Heart right ventricle (tissue), 16 donors: ENCODE measurements around the gene PDIA6. TPM values are rescaled to one million over a fixed set of nuclear protein-coding genes. Genes with fewer than 3 reads are reported as not detected.
"Not testable (repeated sequence)": the region's sequence is repeated elsewhere in the genome, so short reads cannot be mapped to it uniquely, and the experiment has no call there.

Experiments
- ATAC-seq, 8 donors: fragments of 200-7000 bp; cut with Tn5 transposase; one replicate each; pipeline ENCODE4 v1.9.1; 2020; ENCODE audit warnings: mild to moderate bottlenecking in 8 of 8, moderate library complexity in 8 of 8, moderate number of reproducible peaks in 1 of 8
- DNase-seq, 2 donors: peaks; one replicate each; pipeline ENCODE4 v3.0.0-alpha.2; 2020
- H3K27ac ChIP-seq, 10 donors: fragments of 200-600 bp; sonication (generic) in 2 of 10; one replicate each; pipeline versions ENCODE4 v1.5.0 to v1.8.0; 2020 to 2022; ENCODE audit warnings: mild to moderate bottlenecking in 3 of 10
- H3K27me3 ChIP-seq, 7 donors: fragments of 200-600 bp; one replicate each; pipeline ENCODE4 v1.8.0; 2021 to 2022; ENCODE audit warnings: mild to moderate bottlenecking in 2 of 7
- H3K36me3 ChIP-seq, 9 donors: fragments of 200-600 bp; sonication (generic) in 1 of 9; one replicate each; pipeline versions ENCODE4 v1.5.0 to v1.8.0; 2020 to 2022; ENCODE audit warnings: mild to moderate bottlenecking in 2 of 9
- H3K4me1 ChIP-seq, 9 donors: fragments of 200-600 bp; sonication (generic) in 1 of 9; one replicate each; pipeline versions ENCODE4 v1.5.0 to v1.8.0; 2020 to 2022; ENCODE audit warnings: mild to moderate bottlenecking in 4 of 9
- H3K4me3 ChIP-seq, 10 donors: fragments of 200-600 bp; sonication (generic) in 2 of 10; one replicate each; pipeline versions ENCODE4 v1.5.0 to v1.8.0; 2020 to 2022; ENCODE audit warnings: mild to moderate bottlenecking in 7 of 10, moderate library complexity in 2 of 10
- H3K9me3 ChIP-seq, 11 donors: fragments of 200-600 bp in 10 of 11; sonication (generic) in 2 of 11; one replicate each; pipeline versions ENCODE4 v1.5.0 to v1.8.0; 2013 to 2022; ENCODE audit warnings: mild to moderate bottlenecking in 2 of 11, control low read depth in 1 of 11, moderate library complexity in 1 of 11
- WGBS, 2 donors: extraction: QIAGEN DNeasy Blood & Tissue Kit; methylation state at CpG; one replicate each; pipeline ENCODE4 v1.1.7; 2013; ENCODE audit warnings: inconsistent platforms in 1 of 2; 5-methylcytosine and 5-hydroxymethylcytosine counted together
- intact Hi-C, 10 donors: fragments of 100-400 bp; cut with DNase I; formaldehyde crosslinking; loops; one replicate each; pipeline versions ENCODE4 v1.11.1 to v1.14.2; 2022
- polyA plus RNA-seq, 2 donors: library from polyadenylated mRNA; stranded (reverse); fragments of 200-250 nt; gene quantifications; one replicate each; pipeline ENCODE4 v1.2.3, GENCODE V29; 2013
- total RNA-seq, 10 donors: library from RNA; stranded (reverse); fragmentation: NEBNext Ultra II Directional in 3 of 10; extraction: Animal tissue kit (Norgen Biotek cat#: 25700) in 3 of 10; gene quantifications; one replicate each; pipeline versions ENCODE4 v1.2.1 to v1.2.4, GENCODE V29; 2021 to 2023
- TF ChIP-seq, protein P1 (sequence below), 9 donors: fragments of 200-600 bp; sonication (generic) in 2 of 9; IDR thresholded peaks; one replicate each; pipeline versions ENCODE4 v1.5.0 to v1.8.0; 2021 to 2022; ENCODE audit warnings: antibody characterized with exemption in 9 of 9, mild to moderate bottlenecking in 5 of 9, moderate library complexity in 1 of 9
- donor health status: Arrhythmogenic right ventricular cardiomyopathy.
- donor health status: ischemic (EF 13 %, LVEDD 7.1; RV severe dilation, severe dysfunction).
- donor health status: healthy with polysubstance abuse.
- donor health status: DM: no; HTN: yes; CAD: no.
- donor health status: DM: no; HTN: no; CAD: no.
- donor health status: ischemic (EF 25% LVEDD 6.9; RV normal size, moderate dysfunction).
- donor health status: ischemic (EF 25% LVEDD 5.7; RV mildly dilated, moderate dysfunction).
- donor health status: healthy.
- donor health status: DM: yes; HTN: yes; CAD: no.
- donor health status: Ischemic cardiomyopathy.
- donor health status: ischemic (EF 35%, LVEDD 5.7; RV mildly dilated, moderate dysfunction).
- donor health status: nonischemic (EF 11% LVEDD 7.7; RV severe dilation, severe dysfunction).
- donor health status: DM: yes; HTN: yes; CAD: no.
- donor health status: PGD.
- donor health status: ischemic (EF 29% LVEDD 5.4; RV normal size, mild dysfunction).
- donor health status: nonischemic (EF 23%, LVEDD 6.1; RV moderate dilation, normal function).

PDIA6 gene
- total and polyA plus RNA-seq, 12 donors, result 24.7 to 317 (median 107) TPM

DNA sequence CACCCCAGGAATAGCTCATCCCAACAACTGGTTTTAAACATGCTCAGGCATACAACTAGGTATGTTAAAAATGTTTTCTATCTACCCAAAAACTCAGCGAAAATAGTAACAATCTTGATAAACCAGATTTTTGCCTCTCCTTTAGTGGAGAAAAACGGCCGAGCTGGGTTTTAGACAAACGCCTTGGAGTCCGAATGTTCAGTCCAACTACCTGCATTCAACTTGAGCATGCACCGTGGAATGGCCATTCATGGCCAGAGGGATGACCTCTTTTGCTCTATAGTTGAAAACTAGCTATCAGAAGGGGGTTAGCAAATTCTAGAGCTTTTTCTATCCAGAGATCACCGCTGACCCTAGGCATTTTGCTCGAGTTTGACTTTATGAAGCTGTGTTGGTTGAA lies 30.8 kb downstream of the PDIA6 start:
- peaks cover 0 to 97% (median 39%) of the 10 kb centered on the region in 9 donors for H3K36me3 ChIP-seq
- H3K27ac ChIP-seq, result no peak overlapping the region
- TF ChIP-seq, protein P1, sequence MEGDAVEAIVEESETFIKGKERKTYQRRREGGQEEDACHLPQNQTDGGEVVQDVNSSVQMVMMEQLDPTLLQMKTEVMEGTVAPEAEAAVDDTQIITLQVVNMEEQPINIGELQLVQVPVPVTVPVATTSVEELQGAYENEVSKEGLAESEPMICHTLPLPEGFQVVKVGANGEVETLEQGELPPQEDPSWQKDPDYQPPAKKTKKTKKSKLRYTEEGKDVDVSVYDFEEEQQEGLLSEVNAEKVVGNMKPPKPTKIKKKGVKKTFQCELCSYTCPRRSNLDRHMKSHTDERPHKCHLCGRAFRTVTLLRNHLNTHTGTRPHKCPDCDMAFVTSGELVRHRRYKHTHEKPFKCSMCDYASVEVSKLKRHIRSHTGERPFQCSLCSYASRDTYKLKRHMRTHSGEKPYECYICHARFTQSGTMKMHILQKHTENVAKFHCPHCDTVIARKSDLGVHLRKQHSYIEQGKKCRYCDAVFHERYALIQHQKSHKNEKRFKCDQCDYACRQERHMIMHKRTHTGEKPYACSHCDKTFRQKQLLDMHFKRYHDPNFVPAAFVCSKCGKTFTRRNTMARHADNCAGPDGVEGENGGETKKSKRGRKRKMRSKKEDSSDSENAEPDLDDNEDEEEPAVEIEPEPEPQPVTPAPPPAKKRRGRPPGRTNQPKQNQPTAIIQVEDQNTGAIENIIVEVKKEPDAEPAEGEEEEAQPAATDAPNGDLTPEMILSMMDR (IDR thresholded peaks at IDR 0.05), result no peak
- no peaks in the 10 kb centered on the region for H3K9me3 ChIP-seq
- H3K27me3 ChIP-seq, result no peaks in the 10 kb centered on the region
- H3K4me3 ChIP-seq, result no peak overlapping the region
- ATAC-seq (no peak), DNase-seq (no peak)
- WGBS, 2 donors, result 94 to 98% methylated on average over 8 of the region's 8 CpGs
- intact Hi-C loops, result no loop called here
- H3K4me1 ChIP-seq, result peaks cover 0 to 18% (median 4%) of the 10 kb centered on the region in 9 donors

DNA sequence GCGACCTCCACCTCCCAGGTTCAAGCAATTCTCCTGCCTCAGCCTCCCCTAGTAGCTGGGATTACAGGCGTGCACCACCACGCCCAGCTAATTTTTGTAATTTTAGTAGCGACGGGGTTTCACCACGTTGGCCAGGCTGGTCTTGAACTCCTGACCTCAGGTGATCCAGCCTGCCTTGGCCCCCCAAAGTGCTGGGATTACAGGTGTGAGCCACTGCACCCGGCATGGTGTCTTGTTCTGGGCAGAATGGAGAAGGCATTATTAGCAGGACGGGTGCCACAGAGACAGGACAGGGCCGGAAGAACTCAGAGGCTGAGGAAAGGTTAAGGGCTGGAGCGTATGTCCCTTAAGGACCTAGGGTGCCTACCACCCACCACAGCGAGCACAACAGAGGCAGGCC lies 31.8 kb downstream of the PDIA6 start:
- intact Hi-C loops, H3K9me3 ChIP-seq, DNase-seq, H3K27ac ChIP-seq, H3K4me3 ChIP-seq, ATAC-seq, H3K27me3 ChIP-seq: not testable (repeated sequence)
- WGBS, 2 donors, result 93 to 98% methylated on average over 11 of the region's 11 CpGs
- Histone ChIP-seq H3K36me3 (peaks cover 0 to 88% (median 32%) of the 10 kb centered on the region in 9 donors), H3K4me1 (peaks cover 0 to 18% (median 4%) of the 10 kb centered on the region in 9 donors)

DNA sequence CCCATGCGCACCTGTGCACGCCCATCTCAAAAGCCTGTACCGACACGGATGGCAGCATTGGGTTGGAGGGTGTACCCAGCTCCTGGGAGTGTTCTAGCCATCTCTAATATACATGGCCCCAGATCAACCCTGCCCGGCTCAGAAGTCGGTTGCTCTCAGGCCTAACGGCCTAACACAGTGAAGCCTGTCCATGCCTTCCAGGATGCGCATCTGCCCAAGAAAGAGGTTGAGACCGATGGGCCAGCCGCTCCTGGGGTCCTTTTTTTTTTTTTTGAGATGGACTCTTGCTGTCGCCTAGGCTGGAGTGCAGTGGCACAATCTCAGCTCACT lies 32.1 kb downstream of the PDIA6 start:
- Histone ChIP-seq H3K4me3 (no peak overlapping the region), H3K27ac (no peak overlapping the region), H3K27me3 (no peaks in the 10 kb centered on the region), H3K4me1 (peaks cover 0 to 16% (median 3%) of the 10 kb centered on the region in 9 donors), H3K36me3 (peaks cover 0 to 84% (median 30%) of the 10 kb centered on the region in 9 donors), H3K9me3 (no peaks in the 10 kb centered on the region)
- WGBS, 2 donors, result 96 to 97% methylated on average over 11 of the region's 11 CpGs
- ATAC-seq (no peak), DNase-seq (no peak)
- TF ChIP-seq, protein P1 (IDR thresholded peaks at IDR 0.05), result no peak
- intact Hi-C loops, result no loop called here

DNA sequence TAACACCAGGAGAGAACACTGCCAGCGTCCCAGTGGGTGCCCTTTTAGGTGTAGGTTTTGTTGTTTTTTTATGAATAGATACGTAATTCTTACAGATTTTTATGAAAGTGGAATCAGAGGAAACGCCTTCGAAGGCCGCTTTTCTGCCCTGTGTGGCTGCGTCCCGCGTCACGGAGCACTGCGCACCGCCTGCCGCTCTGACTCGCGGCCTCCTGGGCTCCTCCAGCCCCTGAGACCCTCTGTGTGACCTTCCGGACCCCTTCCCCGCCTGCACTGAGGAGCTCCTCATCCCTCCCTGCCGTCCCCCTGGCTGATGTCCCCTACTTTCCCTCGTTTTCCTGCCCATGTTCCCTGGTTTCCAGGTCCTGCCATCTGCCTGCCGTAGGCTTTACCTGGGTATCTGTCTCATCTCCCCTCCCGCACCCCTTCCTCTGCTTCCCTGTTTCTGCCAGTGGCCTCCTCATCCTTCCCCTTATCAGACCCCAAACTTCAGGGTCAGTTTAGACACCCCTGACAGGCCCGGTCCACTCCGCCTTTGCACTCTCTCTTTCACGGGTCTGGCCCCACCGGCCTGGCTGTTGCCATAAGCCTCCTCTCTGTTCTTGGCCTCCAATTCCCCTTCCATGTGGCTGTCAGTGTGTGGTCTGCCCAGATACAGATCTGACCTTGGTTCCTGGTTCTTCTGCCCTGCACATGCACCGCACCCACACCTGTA lies 32.7 kb downstream of the PDIA6 start:
- Histone ChIP-seq H3K36me3 (peaks cover 0 to 79% (median 30%) of the 10 kb centered on the region in 9 donors), H3K27me3 (no peaks in the 10 kb centered on the region), H3K4me1 (peaks cover 0 to 17% (median 5%) of the 10 kb centered on the region in 9 donors), H3K4me3 (no peak overlapping the region), H3K9me3 (no peaks in the 10 kb centered on the region), H3K27ac (no peak overlapping the region)
- intact Hi-C loops, result no loop called here
- 97% methylated on average over 25 of the region's 25 CpGs for WGBS, 2 donors
- DNase-seq (no peak), ATAC-seq (no peak)
- TF ChIP-seq, protein P1 (IDR thresholded peaks at IDR 0.05), result no peak

DNA sequence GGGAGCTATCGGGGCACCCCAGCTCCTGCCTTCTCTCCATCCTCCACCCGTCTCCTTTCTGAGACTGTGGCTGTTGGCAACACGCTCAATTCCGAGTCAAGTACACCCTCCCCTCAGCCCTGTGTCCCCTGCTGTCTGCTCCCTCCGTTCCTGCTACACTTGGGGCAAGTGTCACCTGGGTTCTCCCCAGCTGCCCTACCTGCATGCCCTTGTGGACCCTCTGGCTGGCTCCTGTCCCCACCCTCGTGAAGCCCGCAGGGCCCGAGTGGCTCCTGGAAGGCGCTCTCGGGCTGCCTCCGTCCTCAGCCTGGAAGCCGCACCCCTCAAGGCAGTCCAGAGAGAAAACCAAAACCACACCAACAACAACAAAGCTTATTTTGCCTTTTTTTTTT lies 33.9 kb downstream of the PDIA6 start:
- peaks cover 0 to 27% (median 16%) of the 10 kb centered on the region in 9 donors for H3K4me1 ChIP-seq
- no peak for DNase-seq

More for the DNA sequence above, 33.9 kb downstream of the PDIA6 start:
- TF ChIP-seq, protein P1 (IDR thresholded peaks at IDR 0.05), result no peak
- ATAC-seq, result no peak
- Histone ChIP-seq H3K4me3 (no peak overlapping the region), H3K9me3 (no peaks in the 10 kb centered on the region), H3K27ac (no peak overlapping the region), H3K27me3 (no peaks in the 10 kb centered on the region), H3K36me3 (peaks cover 0 to 67% (median 19%) of the 10 kb centered on the region in 9 donors)
- WGBS, 2 donors, result 88 to 94% methylated on average over 12 of the region's 12 CpGs
- intact Hi-C loops, result no loop called here
